Stimulated activated CD4-positive, alpha-beta T cell treated with anti-CD3 and anti-CD28 coated beads, Interleukin-12 subunit alpha, Interleukin-12 subunit beta, amount 100 ng/mL, for 48 hours (primary cell): ENCODE measurements around the gene NEMF.
"Not testable (repeated sequence)": the region's sequence is repeated elsewhere in the genome, so short reads cannot be mapped to it uniquely, and the experiment has no call there.

Source experiments
- DNase-seq, 3 donors: peaks; one replicate each; pipeline ENCODE4 v3.0.0-alpha.2; 2020; ENCODE audit warnings: low read depth in 2 of 3, low spot score in 1 of 3

NEMF gene, protein sequence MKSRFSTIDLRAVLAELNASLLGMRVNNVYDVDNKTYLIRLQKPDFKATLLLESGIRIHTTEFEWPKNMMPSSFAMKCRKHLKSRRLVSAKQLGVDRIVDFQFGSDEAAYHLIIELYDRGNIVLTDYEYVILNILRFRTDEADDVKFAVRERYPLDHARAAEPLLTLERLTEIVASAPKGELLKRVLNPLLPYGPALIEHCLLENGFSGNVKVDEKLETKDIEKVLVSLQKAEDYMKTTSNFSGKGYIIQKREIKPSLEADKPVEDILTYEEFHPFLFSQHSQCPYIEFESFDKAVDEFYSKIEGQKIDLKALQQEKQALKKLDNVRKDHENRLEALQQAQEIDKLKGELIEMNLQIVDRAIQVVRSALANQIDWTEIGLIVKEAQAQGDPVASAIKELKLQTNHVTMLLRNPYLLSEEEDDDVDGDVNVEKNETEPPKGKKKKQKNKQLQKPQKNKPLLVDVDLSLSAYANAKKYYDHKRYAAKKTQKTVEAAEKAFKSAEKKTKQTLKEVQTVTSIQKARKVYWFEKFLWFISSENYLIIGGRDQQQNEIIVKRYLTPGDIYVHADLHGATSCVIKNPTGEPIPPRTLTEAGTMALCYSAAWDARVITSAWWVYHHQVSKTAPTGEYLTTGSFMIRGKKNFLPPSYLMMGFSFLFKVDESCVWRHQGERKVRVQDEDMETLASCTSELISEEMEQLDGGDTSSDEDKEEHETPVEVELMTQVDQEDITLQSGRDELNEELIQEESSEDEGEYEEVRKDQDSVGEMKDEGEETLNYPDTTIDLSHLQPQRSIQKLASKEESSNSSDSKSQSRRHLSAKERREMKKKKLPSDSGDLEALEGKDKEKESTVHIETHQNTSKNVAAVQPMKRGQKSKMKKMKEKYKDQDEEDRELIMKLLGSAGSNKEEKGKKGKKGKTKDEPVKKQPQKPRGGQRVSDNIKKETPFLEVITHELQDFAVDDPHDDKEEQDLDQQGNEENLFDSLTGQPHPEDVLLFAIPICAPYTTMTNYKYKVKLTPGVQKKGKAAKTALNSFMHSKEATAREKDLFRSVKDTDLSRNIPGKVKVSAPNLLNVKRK

DNA sequence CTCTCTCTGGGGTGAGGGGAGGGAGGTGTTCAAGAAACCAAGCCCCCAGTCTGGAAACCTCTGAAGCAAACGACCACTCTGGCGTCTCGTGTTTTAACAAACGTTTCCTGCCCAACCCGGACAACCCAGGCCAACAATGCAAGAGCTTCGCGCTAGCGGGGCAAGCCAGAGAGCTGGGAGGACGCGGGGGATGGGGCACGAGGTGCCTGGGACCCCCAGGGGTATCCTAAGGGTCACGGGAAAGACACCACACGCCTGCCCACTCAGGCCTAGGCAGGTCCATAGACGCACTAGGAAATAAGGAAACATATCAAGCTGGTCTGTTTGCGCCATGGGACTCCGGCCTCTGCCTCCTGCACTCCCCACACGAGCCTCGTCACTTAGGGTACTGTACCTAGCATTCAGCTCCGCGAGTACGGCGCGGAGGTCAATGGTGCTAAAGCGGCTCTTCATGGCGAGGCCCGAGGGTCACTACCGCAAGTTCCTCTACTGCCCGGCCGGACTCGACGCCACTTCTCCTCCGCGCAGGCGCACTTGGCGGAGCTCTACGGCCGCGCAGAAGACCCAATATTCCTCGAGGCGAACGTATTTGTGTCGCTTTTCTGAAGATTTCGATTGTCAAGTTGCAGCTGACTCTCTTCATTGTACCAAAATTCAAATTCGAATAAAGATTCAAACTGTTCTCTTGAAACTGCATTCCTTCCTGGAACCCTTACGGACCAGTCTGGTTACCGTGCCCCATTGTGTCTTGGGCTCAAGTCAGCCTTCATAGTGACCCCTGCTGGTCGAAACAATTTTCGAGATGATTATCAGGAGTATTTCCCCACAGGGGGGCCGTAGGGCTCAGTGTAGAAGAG, at the start of gene NEMF:
NEMF (minus strand) TSS at position 488 of the 857 bp plus-strand sequence; CDS start at position 453, 35 bp downstream.
- DNase-seq, result peak in 2 of 3 donors; percentile 74 to 95

DNA sequence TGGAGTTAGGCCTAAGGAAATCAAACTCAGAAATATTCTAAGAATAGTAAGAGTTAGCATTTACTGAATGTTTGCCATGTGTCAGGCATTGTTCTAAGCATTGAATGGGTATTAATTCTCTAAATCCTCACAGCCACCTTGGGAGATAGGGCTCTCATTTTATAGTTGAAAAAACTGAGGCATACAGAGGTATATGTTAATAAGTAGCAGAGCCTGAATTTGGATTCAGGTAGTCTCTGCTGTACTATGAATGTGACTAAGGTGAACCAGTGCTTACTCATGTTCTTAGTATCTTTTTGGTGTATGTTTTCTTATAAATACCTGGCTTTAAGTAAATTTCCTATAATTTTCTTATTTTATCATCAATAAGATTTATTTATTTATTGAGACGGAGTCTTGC, 48.4 kb upstream of the NEMF start:
- no peak for DNase-seq

DNA sequence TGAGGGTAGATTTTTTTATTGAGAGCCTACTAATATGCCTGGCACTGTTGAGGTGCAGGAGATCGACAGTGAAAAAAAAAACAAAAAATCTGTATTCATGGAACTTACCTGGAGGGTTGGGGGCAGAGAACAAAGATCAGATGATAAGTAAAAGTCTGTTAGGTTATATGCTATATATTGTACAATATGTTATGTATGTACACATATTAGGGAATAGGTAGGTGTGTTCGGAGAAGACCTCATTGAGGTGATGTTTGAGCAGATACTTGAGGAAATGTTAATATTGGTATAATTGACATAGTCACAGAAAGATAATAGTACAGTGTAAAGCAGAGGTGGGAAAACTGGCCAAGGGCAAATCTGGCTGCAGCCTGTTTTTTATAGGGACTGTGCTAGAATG, 45.9 kb upstream of the NEMF start:
- no peak for DNase-seq

DNA sequence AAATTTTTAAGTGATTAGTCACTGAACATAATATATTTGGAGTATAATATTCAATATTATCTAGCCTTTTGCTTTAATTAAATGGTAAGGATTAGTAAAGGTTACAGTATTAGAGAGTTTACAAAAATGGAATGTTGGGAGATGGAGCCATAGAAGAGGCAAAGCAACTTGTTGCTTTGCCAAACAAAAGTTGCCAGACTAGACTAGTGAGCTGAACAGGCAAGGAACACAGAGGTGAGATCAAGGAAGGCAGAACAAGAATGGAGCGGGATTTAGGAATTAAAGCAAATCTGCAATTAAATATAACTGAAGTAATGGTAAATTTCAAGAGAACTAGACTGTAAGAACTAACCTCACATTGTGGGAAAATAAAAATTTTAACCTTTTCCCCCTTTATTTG, 45.4 kb upstream of the NEMF start:
- DNase-seq, result no peak

DNA sequence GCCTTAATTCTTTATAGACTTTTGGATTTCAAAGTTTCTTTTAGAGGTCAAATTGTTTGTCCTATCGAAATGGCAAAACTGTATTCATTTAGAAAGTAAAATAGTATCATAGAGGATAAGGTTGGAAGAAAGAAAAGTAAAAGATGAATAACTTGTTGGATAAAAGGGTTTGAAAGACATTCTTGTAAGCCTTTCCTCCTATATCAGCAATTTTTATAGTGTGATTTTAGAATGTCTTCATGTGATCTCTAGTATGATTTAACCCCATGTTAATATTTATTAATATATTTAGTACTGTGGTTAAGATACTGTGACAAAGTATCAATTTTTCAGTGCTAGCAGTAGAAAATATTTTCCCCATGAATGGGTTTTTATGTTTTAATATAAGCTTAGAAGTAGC, 44.8 kb upstream of the NEMF start:
- no peak for DNase-seq

DNA sequence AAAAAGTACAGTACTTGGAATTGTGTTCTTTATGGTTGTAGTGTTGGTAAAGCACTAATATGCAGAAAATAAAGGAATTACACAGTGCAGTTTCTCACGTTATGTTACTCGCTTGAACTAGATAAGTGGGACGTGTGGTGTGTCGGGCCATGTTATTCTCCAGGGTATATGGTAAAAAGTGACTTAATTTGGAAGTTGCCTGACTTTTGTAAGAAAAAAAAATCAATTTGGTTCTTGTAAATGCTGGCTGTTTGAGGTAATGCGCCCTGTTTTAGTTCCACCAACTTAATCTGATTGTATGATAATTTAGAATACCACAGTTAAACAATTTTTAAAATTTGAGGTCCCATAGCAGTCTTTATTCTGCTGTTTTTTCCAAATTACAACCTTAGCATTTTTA, 44.4 kb upstream of the NEMF start:
- no peak for DNase-seq

DNA sequence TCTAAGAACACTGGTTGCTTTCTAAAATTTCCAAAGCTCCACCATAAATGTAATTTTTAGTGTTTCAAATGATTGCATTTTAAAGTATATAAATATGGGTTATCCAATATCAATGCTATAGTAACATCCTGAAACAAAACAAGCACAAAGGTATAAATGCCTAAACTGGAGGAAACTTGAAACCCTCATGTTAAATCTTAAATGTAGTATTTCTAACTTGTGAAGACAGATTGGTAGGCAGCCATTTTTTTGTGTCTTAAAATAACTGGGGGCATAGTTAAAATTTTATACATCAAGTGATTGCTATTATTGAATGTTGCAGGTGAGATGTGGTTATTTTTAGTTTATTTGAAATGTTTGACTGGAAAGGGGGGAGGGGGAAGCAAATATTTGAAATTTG, 43.7 kb upstream of the NEMF start:
- DNase-seq, result not testable (repeated sequence)

DNA sequence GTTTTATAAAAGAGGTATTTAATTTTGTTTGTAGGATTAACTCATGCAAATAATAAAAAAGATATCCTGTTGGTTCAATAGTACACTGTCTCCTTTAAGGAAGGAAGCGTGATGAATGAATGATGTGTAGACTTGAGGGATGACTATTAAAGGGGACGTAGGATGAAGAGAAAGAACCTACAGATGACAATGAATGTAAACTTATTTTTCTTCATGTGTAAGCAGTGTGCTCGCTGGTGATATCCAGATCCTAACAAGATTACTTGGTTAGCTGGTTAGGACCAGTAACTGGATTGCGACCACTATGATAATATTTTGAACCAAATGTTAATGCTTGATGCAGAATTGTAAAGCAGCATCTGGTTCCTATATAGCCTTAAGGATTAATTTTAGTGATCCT, 42.9 kb upstream of the NEMF start:
- DNase-seq, result no peak

DNA sequence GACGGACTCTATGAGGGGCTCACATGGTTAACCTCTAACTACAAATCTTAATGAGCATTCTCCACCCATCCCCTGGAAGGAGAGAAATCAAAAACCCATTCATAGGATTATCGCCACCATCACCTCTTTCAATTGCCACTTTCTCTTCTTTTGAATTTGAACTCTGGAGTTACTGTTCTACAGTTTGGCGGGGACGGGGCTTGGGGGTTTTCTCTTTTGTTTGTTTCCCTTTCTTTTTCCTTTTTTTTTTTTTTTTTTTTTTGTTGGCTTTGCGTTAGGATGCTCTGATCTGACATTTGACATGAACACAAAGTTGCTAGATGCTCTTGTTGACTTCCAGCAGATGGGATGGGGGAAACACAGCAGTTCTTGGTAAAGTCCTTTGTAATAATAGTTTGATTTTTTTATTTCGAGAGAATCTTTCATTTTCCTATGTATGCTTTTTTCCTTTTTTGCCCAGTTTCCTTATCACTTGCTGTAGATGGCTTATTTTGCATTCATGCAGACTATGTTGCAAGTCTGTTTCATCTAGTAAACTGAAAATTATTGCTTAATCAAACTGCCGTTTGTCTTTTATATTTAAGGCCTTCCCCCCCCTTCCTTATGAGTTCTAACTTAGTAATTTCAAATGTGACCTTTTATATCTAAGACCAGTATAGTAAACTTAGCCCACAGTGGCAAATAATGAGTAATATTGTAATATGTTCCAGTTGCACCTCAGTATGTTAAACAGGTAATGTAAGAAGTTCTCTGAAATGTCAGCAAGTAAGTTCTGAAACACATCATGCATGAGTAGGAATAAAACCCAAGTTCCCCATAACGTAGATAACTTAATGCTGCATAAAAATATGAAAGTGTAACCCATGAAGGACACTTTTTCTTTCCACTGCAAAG, 41.9 kb upstream of the NEMF start:
- not testable (repeated sequence) for DNase-seq

DNA sequence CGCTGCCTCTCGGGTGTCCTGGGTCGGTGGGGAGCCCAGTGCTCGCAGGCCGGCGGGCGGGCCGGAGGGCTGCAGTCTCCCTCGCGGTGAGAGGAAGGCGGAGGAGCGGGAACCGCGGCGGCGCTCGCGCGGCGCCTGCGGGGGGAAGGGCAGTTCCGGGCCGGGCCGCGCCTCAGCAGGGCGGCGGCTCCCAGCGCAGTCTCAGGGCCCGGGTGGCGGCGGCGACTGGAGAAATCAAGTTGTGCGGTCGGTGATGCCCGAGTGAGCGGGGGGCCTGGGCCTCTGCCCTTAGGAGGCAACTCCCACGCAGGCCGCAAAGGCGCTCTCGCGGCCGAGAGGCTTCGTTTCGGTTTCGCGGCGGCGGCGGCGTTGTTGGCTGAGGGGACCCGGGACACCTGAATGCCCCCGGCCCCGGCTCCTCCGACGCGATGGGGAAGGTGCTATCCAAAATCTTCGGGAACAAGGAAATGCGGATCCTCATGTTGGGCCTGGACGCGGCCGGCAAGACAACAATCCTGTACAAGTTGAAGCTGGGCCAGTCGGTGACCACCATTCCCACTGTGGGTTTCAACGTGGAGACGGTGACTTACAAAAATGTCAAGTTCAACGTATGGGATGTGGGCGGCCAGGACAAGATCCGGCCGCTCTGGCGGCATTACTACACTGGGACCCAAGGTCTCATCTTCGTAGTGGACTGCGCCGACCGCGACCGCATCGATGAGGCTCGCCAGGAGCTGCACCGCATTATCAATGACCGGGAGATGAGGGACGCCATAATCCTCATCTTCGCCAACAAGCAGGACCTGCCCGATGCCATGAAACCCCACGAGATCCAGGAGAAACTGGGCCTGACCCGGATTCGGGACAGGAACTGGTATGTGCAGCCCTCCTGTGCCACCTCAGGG, 41.0 kb upstream of the NEMF start:
- peak; percentile 73 to 85 (median 80) for DNase-seq

DNA sequence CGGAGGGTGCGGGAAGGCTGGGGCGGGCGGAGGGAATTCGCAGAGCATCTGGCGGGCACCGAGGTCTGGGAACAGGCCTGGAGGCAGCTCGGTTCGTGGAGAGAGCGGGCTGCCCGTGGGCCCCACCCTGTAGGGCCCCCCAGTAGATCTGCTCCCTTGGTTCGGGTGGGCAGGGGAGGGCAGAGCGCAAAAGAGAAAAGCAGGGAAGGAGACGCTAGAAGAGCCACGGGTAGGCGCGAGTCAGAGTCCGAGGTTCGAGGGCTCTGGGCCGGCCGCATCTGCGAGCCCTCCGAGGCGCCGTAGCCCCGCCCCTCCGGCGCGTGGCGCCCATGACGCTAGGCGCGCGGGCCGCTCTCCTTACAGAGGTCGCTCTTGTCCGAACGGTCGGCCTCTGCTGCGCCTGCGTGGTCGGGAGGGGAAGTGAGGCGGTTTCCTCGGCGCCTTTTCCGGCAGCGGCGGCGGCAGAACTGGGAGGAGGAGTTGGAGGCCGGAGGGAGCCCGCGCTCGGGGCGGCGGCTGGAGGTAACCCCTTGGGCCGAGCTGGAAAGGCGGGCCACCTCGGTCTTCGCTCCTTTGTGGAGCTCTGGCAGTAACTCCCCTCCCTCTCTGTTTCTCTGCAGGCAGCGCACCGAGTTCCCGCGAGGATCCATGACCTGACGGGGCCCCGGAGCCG, 40.2 kb upstream of the NEMF start, which contains the start of gene ARF6:
ARF6 (plus strand) TSS at position 447 of the 673 bp plus-strand sequence. CDS start 655 bp downstream, outside the sequence.
- peak; percentile 92 to 96 (median 96) for DNase-seq

DNA sequence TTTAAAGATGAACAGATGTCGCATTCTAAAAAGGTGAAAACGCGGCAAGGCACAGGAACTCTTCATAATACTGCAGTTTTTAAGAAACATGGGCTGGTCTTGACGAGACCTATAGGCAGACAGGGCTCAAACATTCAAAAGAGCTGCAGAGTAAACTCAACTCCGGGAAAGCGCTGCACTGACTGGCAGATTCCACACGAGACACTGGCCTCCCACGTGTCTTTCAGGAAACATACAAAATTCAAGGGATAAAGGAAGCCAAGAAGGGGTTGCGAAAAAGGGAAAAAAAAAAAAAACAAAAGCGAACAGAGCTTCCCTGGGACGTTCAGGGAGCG, 39.7 kb upstream of the NEMF start:
- DNase-seq, result no peak

DNA sequence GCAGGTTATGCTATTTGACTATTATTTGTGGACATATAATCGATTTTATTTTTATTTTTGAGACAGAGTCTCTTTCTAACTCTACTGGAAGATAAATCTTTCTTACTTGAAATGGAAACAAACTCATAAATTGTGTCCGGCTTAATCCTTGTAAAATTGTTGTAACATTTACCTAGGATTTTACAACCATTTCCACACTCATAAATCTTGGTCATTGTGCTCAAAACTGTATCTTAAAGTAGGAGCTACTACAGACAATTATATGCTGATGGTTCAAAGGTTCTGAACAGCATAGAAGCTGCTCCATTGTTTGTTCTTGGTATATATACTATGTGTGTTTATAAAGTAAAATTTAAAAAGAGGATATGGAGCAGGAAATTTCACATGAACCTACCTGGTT, 35.7 kb upstream of the NEMF start:
- no peak for DNase-seq

DNA sequence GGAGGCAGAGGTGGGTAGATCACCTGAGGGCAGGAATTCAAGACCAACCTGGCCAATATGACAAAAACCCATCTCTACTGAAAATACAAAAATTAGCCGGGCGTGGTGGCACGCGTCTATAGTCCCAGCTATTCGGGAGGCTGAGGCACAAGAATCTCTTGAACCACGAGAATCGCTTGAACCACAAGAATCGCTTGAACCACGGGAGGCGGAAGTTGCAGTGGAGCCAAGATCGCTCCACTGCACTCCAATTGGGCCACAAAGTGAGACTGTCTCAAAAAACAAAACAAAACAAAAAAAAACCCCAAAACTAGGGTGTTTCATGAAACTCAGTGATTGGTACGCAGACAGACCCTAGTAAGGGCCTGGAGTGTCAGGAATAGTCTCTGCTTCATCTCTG, 33.9 kb upstream of the NEMF start:
- DNase-seq, result no peak

DNA sequence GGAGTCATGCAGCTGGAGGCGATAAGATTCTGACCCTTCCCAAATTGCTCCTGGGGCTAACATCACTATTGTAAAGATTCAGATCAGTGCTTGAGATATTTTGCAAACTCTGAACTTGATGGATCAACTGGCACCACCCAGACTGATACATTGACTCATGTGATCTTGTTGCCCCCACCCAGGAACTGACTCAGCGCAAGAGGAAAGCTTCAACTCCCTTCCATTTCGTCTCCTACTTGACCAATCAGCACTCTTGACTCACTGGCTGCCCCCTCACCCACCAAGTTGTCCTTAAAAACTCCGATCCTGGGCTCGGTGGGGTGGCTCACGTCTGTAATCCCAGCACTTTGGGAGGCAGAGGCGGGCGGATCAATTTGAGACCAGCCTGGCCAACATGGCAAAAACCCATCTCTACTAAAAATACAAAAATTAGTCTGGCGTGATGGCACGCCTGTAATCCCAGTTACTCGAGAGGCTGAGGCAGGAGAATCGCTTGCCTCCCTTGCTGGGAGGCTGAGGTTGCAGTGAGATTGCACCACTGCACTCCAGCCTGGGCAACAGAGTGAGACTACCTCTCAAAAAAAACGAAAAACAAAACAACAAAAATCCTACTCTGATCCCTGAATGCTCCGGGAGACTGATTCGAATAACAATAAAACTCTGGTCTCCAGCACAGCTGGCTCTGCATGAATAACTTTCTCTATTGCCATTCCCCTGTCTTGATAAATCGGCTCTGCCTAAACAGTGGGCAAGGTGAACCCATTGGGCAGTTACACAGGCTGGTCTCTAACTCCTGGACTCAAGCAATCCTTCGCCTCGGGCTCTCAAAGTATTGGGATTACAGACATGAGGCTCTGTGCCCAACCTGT, 30.5 kb upstream of the NEMF start:
- no peak for DNase-seq

DNA sequence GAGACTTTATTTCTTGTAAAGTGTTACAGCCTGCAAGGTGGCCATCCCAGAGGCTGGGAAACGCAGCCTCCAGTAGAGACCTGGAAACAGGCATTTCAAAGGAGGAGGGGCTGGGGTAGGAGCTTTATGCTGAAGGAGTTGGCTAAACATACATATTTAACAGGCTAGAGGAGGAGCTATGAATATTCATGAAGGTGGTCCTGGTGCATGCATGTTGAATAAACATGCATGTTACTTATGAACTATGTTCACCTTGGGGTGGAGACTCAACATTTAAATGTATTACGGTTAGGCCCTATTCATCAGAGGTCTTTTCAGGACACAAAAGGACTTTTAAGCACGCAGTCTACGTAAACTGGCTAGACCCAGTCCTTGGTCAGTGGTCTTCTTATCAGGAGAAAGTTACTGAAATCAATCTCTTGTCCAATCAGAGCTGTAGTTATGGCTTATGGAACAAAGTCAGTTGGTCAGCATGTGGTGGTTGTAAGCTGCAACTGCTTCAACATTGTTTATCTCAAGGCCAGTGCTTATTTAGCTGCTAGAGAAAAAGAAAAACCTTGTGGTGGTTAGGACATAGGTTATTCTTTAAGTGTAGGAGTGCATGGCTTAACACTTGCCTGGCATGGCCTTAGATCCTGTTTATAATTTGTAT, 28.9 kb upstream of the NEMF start:
- DNase-seq, result no peak
